HUDEP-2 (cell line): ENCODE measurements around the gene VSIG10.
"Not testable (repeated sequence)": the region's sequence is repeated elsewhere in the genome, so short reads cannot be mapped to it uniquely, and the experiment has no call there.

Source experiments
- DNase-seq, 76 experiments: peaks; one replicate each; lab custom pipeline; 2025; ENCODE audit not compliant: unreplicated experiment in 76 of 76; lab: John Stamatoyannopoulos, UW

Gene VSIG10, protein sequence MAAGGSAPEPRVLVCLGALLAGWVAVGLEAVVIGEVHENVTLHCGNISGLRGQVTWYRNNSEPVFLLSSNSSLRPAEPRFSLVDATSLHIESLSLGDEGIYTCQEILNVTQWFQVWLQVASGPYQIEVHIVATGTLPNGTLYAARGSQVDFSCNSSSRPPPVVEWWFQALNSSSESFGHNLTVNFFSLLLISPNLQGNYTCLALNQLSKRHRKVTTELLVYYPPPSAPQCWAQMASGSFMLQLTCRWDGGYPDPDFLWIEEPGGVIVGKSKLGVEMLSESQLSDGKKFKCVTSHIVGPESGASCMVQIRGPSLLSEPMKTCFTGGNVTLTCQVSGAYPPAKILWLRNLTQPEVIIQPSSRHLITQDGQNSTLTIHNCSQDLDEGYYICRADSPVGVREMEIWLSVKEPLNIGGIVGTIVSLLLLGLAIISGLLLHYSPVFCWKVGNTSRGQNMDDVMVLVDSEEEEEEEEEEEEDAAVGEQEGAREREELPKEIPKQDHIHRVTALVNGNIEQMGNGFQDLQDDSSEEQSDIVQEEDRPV

DNA sequence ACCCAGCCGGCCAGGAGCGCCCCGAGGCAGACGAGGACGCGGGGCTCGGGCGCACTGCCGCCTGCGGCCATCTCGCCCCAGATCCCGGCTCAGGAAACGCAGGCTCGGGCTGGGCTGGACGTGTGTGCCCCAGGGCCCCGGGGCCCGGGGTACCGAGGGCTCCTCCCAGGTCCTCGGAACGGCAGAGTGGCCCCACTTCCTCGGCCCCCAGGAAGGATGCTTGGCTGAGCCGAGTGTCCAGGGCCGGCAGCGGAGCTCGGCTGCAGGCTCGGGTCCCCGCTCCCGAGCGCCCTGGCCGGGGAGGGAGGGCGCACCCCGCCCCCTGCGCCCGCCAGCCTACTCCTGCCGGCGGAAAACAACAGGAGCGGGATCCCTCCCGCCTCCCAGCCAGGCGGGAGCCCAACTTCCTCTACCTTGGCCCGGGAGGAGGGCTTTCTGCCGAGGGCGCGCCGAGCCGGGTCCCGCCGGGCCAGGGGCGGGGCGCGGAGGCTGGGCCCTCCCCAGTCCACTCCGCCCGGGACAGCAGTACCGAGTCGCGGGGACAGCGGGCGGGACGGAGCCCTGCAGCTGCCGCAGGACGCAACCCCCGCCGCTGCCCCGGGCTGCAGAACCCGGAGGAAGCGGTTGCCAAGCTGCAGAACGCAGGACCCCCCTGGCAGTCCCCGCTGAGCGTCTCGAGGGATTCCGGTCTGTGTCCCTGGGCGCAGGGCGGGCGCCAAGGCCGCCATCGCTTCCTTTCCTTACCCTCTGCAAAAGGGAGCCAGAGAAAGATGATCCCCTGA, at the start of gene VSIG10:
Gene VSIG10, minus strand, starts transcription at position 411 of the 782 bp plus-strand sequence. Its CDS starts 340 bp downstream, at position 71.
- DNase-seq = no peak

GRCh38 chr12:118151755-118152154, 47.9 kb upstream of the VSIG10 start:
- no peak for DNase-seq

- DNase-seq = no peak
Measured at GRCh38 chr12:118150625-118151024, 46.8 kb upstream of the VSIG10 start.

- no peak for DNase-seq
Measured at GRCh38 chr12:118148287-118148686, 44.5 kb upstream of the VSIG10 start.

DNA sequence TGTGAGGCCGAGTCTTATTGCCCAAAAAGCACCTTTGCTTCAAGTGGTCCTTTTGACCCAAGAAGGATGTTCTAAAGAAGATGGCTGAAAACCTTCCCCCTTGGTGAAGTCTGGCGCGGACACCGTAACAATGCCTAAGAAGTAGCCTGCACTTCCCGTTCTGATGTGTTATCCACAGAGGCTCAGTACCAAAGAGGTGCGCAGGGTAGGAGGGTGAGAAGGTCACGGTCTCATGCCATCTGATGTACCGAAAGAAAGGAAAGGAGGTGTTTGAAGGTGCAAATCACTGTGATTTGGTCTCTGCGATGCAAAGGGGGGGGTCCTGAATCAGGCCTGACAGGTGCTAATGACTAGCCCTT, 42.0 kb upstream of the VSIG10 start:
- no peak for DNase-seq

DNA sequence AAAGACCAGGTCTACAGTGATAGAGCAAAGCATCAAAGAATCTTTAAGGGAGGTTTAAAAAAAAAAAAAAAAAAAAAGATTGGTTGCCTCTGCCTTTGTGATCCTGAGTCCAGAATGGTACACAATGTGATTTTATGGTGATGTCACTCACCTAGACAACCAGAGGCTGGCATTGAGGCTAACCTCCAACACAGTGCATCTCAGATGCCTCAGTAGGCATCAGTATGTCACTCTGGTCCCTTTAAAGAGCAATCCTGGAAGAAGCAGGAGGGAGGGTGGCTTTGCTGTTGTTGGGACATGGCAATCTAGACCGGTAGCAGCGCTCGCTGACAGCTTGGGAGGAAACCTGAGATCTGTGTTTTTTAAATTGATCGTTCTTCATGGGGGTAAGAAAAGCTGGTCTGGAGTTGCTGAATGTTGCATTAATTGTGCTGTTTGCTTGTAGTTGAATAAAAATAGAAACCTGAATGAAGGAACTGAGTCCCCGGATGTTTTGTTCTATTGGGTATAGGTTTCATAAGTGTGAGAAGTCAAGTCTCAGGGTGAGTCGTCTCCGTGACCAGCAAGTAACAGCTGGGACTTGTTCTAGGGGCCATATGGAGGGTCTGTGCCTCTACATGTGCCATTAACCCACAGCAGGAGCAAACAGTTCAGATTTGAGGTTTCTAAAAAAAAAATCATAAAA, 41.4 kb upstream of the VSIG10 start:
- no peak for DNase-seq

GRCh38 chr12:118144499-118144898, 40.7 kb upstream of the VSIG10 start:
- DNase-seq = no peak

- no peak for DNase-seq
Measured at GRCh38 chr12:118140825-118141224, 37.0 kb upstream of the VSIG10 start.

GRCh38 chr12:118137148-118137678, 33.4 kb upstream of the VSIG10 start:
- no peak for DNase-seq

GRCh38 chr12:118136559-118137003, 32.8 kb upstream of the VSIG10 start:
- DNase-seq = peak in 31 of 76 experiments; percentile 2 to 44 (median 18)

DNA sequence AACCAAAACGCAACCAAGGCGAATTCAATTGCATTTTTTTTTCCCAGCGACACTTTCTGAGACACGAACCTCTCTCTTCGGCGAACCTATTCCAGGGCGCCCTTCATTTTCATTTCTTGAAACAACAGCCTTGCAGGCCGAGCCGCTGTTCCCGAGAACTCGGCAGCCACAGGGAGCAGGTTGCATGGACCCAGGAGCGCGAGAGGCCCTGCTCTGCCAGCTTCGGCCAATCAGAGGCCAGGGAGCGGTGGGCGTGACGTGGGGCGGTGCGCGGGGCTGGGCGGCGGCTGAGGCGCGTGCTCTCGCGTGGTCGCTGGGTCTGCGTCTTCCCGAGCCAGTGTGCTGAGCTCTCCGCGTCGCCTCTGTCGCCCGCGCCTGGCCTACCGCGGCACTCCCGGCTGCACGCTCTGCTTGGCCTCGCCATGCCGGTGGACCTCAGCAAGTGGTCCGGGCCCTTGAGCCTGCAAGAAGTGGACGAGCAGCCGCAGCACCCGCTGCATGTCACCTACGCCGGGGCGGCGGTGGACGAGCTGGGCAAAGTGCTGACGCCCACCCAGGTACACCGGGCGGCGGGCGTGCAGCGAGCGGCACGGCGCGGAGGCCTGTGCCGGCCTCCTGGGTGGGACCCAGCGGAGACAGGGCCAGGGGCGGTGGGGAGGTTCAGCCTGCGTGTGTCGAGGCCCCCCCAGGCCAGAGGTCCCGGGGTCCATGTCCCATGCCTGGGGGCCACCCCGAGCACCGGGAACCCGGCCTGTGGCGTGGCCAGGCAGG, 32.2 kb upstream of the VSIG10 start, which contains the start of gene PEBP1:
Gene PEBP1, plus strand, starts transcription at position 337 of the 771 bp plus-strand sequence. Its CDS starts 86 bp downstream, at position 423.
- DNase-seq = peak in 75 of 76 experiments; percentile 23 to 92 (median 81)

DNA sequence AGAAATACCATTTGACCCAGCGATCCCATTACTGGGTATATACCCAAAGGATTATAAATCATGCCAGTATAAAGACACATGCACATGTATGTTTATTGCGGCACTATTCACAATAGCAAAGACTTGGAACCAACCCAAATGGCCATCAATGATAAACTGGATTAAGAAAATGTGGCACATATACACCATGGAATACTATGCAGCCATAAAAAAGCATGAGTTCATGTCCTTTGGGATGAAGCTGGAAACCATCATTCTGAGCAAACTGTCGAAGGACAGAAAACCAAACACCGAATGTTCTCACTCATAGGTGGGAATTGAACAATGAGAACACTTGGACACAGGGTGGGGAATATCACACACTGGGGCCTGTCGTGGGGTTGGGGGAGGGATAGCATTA, 25.6 kb upstream of the VSIG10 start:
- DNase-seq = not testable (repeated sequence)

GRCh38 chr12:118127867-118128266, 24.1 kb upstream of the VSIG10 start:
- DNase-seq = no peak

- peak in 26 of 76 experiments; percentile 5 to 56 (median 30) for DNase-seq
Measured at GRCh38 chr12:118126119-118126757, 22.4 kb upstream of the VSIG10 start.

- DNase-seq = no peak
Measured at GRCh38 chr12:118125743-118126118, 21.9 kb upstream of the VSIG10 start.

- no peak for DNase-seq
Measured at GRCh38 chr12:118124333-118124874, 20.6 kb upstream of the VSIG10 start.

DNA sequence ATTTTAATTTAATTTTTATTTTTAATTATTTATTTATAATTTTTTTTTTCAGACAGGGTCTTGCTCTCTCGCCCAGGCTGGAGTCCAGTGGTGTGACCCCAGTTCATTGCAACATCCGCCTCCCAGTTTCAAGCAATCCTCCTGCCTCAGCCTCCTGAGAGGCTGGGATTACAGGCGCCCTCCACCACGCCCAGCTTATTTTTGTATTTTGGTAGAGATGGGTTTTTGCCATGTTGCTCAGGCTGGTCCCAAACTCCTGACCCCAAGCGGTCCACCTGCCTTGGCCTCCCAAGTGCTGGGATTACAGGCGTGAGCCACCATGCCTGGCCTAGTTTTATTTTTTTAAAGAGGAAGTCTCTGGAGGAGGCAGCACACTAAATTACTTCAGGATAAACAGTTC, 18.5 kb upstream of the VSIG10 start:
- DNase-seq = no peak

DNA sequence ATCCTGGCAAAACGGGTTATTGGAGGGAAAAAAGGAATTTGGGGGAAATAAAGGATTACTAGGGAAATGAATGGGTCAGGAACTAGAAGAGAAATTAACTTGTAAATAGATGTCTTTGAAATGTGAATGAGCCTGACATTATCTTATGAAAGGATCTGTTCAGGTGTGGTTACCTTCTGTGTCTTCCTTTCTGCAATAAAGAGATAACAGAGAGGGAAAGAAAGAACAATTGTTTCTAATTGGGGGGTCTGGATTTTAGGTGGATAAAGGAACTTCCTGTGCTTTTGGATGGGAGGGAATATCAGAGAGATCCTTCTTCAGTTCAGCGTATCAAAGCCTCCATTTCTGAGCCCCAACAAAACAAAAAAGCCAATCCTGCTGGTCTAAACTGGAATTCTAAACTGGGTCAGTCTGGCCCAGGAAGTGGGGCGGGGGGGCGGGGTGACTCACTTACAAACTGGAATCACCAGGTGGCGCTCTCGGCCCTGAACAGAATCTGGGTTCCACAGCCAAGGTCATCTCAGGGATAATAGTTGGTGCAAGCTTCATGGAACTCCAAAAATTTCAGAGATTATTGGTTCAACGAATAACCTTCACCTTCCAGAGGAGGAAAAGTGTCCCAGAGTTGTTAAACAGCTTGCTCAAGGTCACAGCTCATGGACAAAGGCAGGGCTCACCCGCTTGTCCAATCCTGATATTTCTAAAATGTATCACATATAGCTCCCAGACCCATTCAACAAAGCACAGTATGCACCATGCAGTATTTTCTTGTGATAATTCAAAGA, 17.0 kb upstream of the VSIG10 start:
- DNase-seq = peak in 64 of 76 experiments; percentile 3 to 80 (median 49)
